Measurements from ENCODE around the gene SCN9A. TPM values are rescaled to one million over a fixed set of nuclear protein-coding genes. Genes with fewer than 3 reads are reported as not detected.

Gene SCN9A
- total RNA-seq, 1 experiment from 2014 or later = 1.3 TPM

- Histone ChIP-seq H3K79me1 (ENCODE audit: insufficient read depth, low read depth, low read length, poor library complexity, severe bottlenecking) (no peaks in the 10 kb centered on the region), H4K91ac (ENCODE audit: insufficient read length, low read depth, low read length) (no peak overlapping the region), H3K23ac (ENCODE audit: insufficient read length, low read depth, low read length) (no peak overlapping the region), H3K4ac (ENCODE audit: low read depth, low read length) (no peak overlapping the region), H3T11ph (ENCODE audit: low read length) (no peak overlapping the region), H2BK15ac (ENCODE audit: low read depth, low read length) (no peak overlapping the region), H3K14ac (ENCODE audit: insufficient read depth, low read length) (no peak overlapping the region), H4K5ac (ENCODE audit: insufficient read length, low read depth, low read length) (no peak overlapping the region), H3K9ac (ENCODE audit: extremely low read depth, insufficient read length, low read length) (no peak overlapping the region), H2BK20ac (ENCODE audit: low read depth, low read length, poor library complexity, severe bottlenecking) (no peak overlapping the region), H2BK5ac (ENCODE audit: insufficient read length, low read length) (no peak overlapping the region), H3K27me3 (ENCODE audit: insufficient read depth, low read length) (no peaks in the 10 kb centered on the region), H4K20me1 (ENCODE audit: control insufficient read depth, insufficient read depth, insufficient read length) (no peaks in the 10 kb centered on the region), H2BK120ac (ENCODE audit: low read depth, low read length, poor library complexity, severe bottlenecking) (no peak overlapping the region), H3K79me2 (ENCODE audit: insufficient read depth, low read length) (no peaks in the 10 kb centered on the region), H3K18ac (ENCODE audit: insufficient read length, low read depth, low read length) (no peak overlapping the region), H3K4me1 (ENCODE audit: insufficient read depth, low read length) (no peaks in the 10 kb centered on the region), H3K27ac (ENCODE audit: insufficient read length, low read depth, low read length) (no peak overlapping the region), H2BK12ac (ENCODE audit: insufficient read length, low read depth, low read length) (no peak overlapping the region), H4K8ac (replicated peaks; ENCODE audit: insufficient read length, low read depth, low read length) (no peak overlapping the region), H3K9me3 (ENCODE audit: control insufficient read depth, low read depth, low read length) (no peaks in the 10 kb centered on the region), H3K4me2 (ENCODE audit: insufficient read depth, insufficient read length, low read length) (no peak overlapping the region), H3K23me2 (ENCODE audit: insufficient read length, low read depth, low read length, poor library complexity, severe bottlenecking) (no peaks in the 10 kb centered on the region), H2AFZ (ENCODE audit: low read length) (no peak overlapping the region), H2AK5ac (ENCODE audit: insufficient read length, low read length) (no peak overlapping the region), H3K56ac (ENCODE audit: insufficient read length, low read depth, low read length) (no peak overlapping the region)
- H3K4me1 Mint-ChIP-seq = 0 out of 4 replicates have a peak, but pooled peaks cover 0 to 2% of the 10 kb centered on the region in 2 experiments
- DNase-seq = no peak
- H3K27me3 Mint-ChIP-seq (ENCODE audit: low read depth) = no peaks in the 10 kb centered on the region
- no peaks in the 10 kb centered on the region for H3K36me3 Mint-ChIP-seq (ENCODE audit: insufficient read depth in 1 of 3, low read depth in 3 of 3)
- no peaks in the 10 kb centered on the region for H3K9me3 Mint-ChIP-seq
- TF ChIP-seq CTCF (conservative IDR thresholded peaks at IDR 0.05) = no peak
- no peak overlapping the region for H3K27ac Mint-ChIP-seq
- no peak overlapping the region for H3K4me3 Mint-ChIP-seq
- no CpG with 5 or more reads among the region's 2 CpGs for WGBS (ENCODE audit: extremely low coverage, insufficient read length, low lambda C conversion rate)
Observed at GRCh38 chr2:166404831-166405568, 29.3 kb upstream of the SCN9A start.

All from H9 (cell line).